ENCODE data around the gene DLG2.

The DLG2 gene

GRCh38 chr11:83695046-83695445 lies 1932.1 kb downstream of the DLG2 start:
- H3K27me3 Mint-ChIP-seq = peaks cover 3% of the 10 kb centered on the region
- no peaks in the 10 kb centered on the region for H3K9me3 Mint-ChIP-seq
- H3K36me3 Mint-ChIP-seq = no peaks in the 10 kb centered on the region
- no peak for DNase-seq (ENCODE audit: low spot score in 2 of 2)
- no peak overlapping the region for H3K27ac Mint-ChIP-seq
- no peak for ATAC-seq (ENCODE audit: low read depth)
- H3K4me1 Mint-ChIP-seq = no peaks in the 10 kb centered on the region
- no peak overlapping the region for H3K4me3 Mint-ChIP-seq

GRCh38 chr11:83694191-83694910 lies 1932.8 kb downstream of the DLG2 start:
- no peak overlapping the region for H3K27ac Mint-ChIP-seq
- peaks cover 1% of the 10 kb centered on the region for H3K27me3 Mint-ChIP-seq
- H3K36me3 Mint-ChIP-seq = no peaks in the 10 kb centered on the region
- H3K4me1 Mint-ChIP-seq = no peaks in the 10 kb centered on the region
- DNase-seq (ENCODE audit: low spot score in 2 of 2) (no peak), ATAC-seq (ENCODE audit: low read depth) (no peak)
- H3K9me3 Mint-ChIP-seq = no peaks in the 10 kb centered on the region
- no peak overlapping the region for H3K4me3 Mint-ChIP-seq

GRCh38 chr11:83693306-83693992 lies 1933.7 kb downstream of the DLG2 start:
- ATAC-seq (ENCODE audit: low read depth) (no peak), DNase-seq (ENCODE audit: low spot score in 2 of 2) (no peak)
- H3K27me3 Mint-ChIP-seq = peaks cover 1% of the 10 kb centered on the region
- H3K36me3 Mint-ChIP-seq = no peaks in the 10 kb centered on the region
- H3K27ac Mint-ChIP-seq = no peak overlapping the region
- H3K4me1 Mint-ChIP-seq = no peaks in the 10 kb centered on the region
- H3K9me3 Mint-ChIP-seq = no peaks in the 10 kb centered on the region
- H3K4me3 Mint-ChIP-seq = no peak overlapping the region

- peaks cover 4% of the 10 kb centered on the region for H3K27me3 Mint-ChIP-seq
- H3K36me3 Mint-ChIP-seq = no peaks in the 10 kb centered on the region
- H3K4me3 Mint-ChIP-seq = no peak overlapping the region
- H3K4me1 Mint-ChIP-seq = no peaks in the 10 kb centered on the region
- ATAC-seq (ENCODE audit: low read depth) (no peak), DNase-seq (ENCODE audit: low spot score in 2 of 2) (no peak)
- H3K27ac Mint-ChIP-seq = no peak overlapping the region
- H3K9me3 Mint-ChIP-seq = no peaks in the 10 kb centered on the region
Observed at GRCh38 chr11:83692675-83693074, 1934.5 kb downstream of the DLG2 start.

- no peak for ATAC-seq (ENCODE audit: low read depth)
- DNase-seq (ENCODE audit: low spot score in 2 of 2) = no peak
- Mint-ChIP-seq H3K4me1 (no peaks in the 10 kb centered on the region), H3K27ac (no peak overlapping the region), H3K27me3 (peaks cover 4% of the 10 kb centered on the region), H3K9me3 (no peaks in the 10 kb centered on the region), H3K36me3 (no peaks in the 10 kb centered on the region), H3K4me3 (no peak overlapping the region)
Observed at GRCh38 chr11:83691451-83691950, 1935.6 kb downstream of the DLG2 start.

GRCh38 chr11:83689144-83689780 lies 1937.9 kb downstream of the DLG2 start:
- no peaks in the 10 kb centered on the region for H3K9me3 Mint-ChIP-seq

GRCh38 chr11:83687787-83688186 lies 1939.4 kb downstream of the DLG2 start:
- Mint-ChIP-seq H3K9me3 (no peaks in the 10 kb centered on the region), H3K27me3 (peaks cover 16% of the 10 kb centered on the region), H3K4me1 (no peaks in the 10 kb centered on the region), H3K4me3 (no peak overlapping the region), H3K36me3 (no peaks in the 10 kb centered on the region), H3K27ac (no peak overlapping the region)
- DNase-seq (ENCODE audit: low spot score in 2 of 2) = no peak
- ATAC-seq (ENCODE audit: low read depth) = no peak

More at GRCh38 chr11:83689144-83689780, 1937.9 kb downstream of the DLG2 start:
- Mint-ChIP-seq H3K4me1 (no peaks in the 10 kb centered on the region), H3K36me3 (no peaks in the 10 kb centered on the region), H3K27ac (no peak overlapping the region), H3K27me3 (peaks cover 13% of the 10 kb centered on the region), H3K4me3 (no peak overlapping the region)
- no peak for DNase-seq (ENCODE audit: low spot score in 2 of 2)
- ATAC-seq (ENCODE audit: low read depth) = no peak

GRCh38 chr11:83685730-83686129 lies 1941.4 kb downstream of the DLG2 start:
- no peak overlapping the region for H3K4me3 Mint-ChIP-seq
- DNase-seq (ENCODE audit: low spot score in 2 of 2) = no peak

GRCh38 chr11:83684071-83684470 lies 1943.1 kb downstream of the DLG2 start:
- ATAC-seq (ENCODE audit: low read depth) (no peak), DNase-seq (ENCODE audit: low spot score in 2 of 2) (no peak)
- no peak overlapping the region for H3K27ac Mint-ChIP-seq
- peaks cover 19% of the 10 kb centered on the region for H3K27me3 Mint-ChIP-seq
- H3K9me3 Mint-ChIP-seq = no peaks in the 10 kb centered on the region
- H3K4me3 Mint-ChIP-seq = no peak overlapping the region
- H3K36me3 Mint-ChIP-seq = no peaks in the 10 kb centered on the region
- peaks cover 17% of the 10 kb centered on the region for H3K4me1 Mint-ChIP-seq

More at GRCh38 chr11:83685730-83686129, 1941.4 kb downstream of the DLG2 start:
- H3K36me3 Mint-ChIP-seq = no peaks in the 10 kb centered on the region
- no peak overlapping the region for H3K27ac Mint-ChIP-seq
- H3K9me3 Mint-ChIP-seq = no peaks in the 10 kb centered on the region
- no peak for ATAC-seq (ENCODE audit: low read depth)
- peaks cover 15% of the 10 kb centered on the region for H3K4me1 Mint-ChIP-seq
- peaks cover 14% of the 10 kb centered on the region for H3K27me3 Mint-ChIP-seq

- no peaks in the 10 kb centered on the region for H3K36me3 Mint-ChIP-seq
- no peaks in the 10 kb centered on the region for H3K9me3 Mint-ChIP-seq
- no peak overlapping the region for H3K27ac Mint-ChIP-seq
- peaks cover 17% of the 10 kb centered on the region for H3K4me1 Mint-ChIP-seq
- ATAC-seq (ENCODE audit: low read depth) = peak; percentile 82
- peaks cover 16% of the 10 kb centered on the region for H3K27me3 Mint-ChIP-seq
- peak overlapping the region; percentile 57 for H3K4me3 Mint-ChIP-seq
- DNase-seq (ENCODE audit: low spot score in 2 of 2) = peak in 1 of 2 donors; percentile 1
Observed at GRCh38 chr11:83682611-83682973, 1944.6 kb downstream of the DLG2 start.

- no peaks in the 10 kb centered on the region for H3K36me3 Mint-ChIP-seq
- H3K4me1 Mint-ChIP-seq = peaks cover 17% of the 10 kb centered on the region
- no peak for DNase-seq (ENCODE audit: low spot score in 2 of 2)
- peak overlapping the region; percentile 88 for H3K4me3 Mint-ChIP-seq
- H3K9me3 Mint-ChIP-seq = no peaks in the 10 kb centered on the region
- peaks cover 16% of the 10 kb centered on the region for H3K27me3 Mint-ChIP-seq
- no peak for ATAC-seq (ENCODE audit: low read depth)
- no peak overlapping the region for H3K27ac Mint-ChIP-seq
Observed at GRCh38 chr11:83681906-83682610, 1945.1 kb downstream of the DLG2 start.

- Mint-ChIP-seq H3K4me3 (peak overlapping the region; percentile 88), H3K36me3 (no peaks in the 10 kb centered on the region), H3K27me3 (peaks cover 16% of the 10 kb centered on the region), H3K27ac (peak overlapping the region; percentile 15), H3K4me1 (peaks cover 17% of the 10 kb centered on the region), H3K9me3 (no peaks in the 10 kb centered on the region)
- ATAC-seq (ENCODE audit: low read depth) (peak; percentile 49), DNase-seq (ENCODE audit: low spot score in 2 of 2) (peak in 1 of 2 donors; percentile 4)
Observed at GRCh38 chr11:83681031-83681781, 1945.9 kb downstream of the DLG2 start.

- H3K9me3 Mint-ChIP-seq = no peaks in the 10 kb centered on the region
- no peak overlapping the region for H3K4me3 Mint-ChIP-seq
- no peaks in the 10 kb centered on the region for H3K36me3 Mint-ChIP-seq
- H3K4me1 Mint-ChIP-seq = peaks cover 17% of the 10 kb centered on the region
- H3K27ac Mint-ChIP-seq = no peak overlapping the region
- DNase-seq (ENCODE audit: low spot score in 2 of 2) = no peak
- peaks cover 14% of the 10 kb centered on the region for H3K27me3 Mint-ChIP-seq
- ATAC-seq (ENCODE audit: low read depth) = no peak
Observed at GRCh38 chr11:83680321-83680720, 1946.8 kb downstream of the DLG2 start.

Measured in memory B cell (primary cell).